NCI-H226 (cell line): Measurements from ENCODE around the gene DCAF10.
"Not testable (repeated sequence)": the region's sequence is repeated elsewhere in the genome, so short reads cannot be mapped to it uniquely, and the experiment has no call there.

ENCODE experiments used
- DNase-seq: peaks from one replicate; pipeline ENCODE4 v3.0.0-alpha.2; 2015

Gene DCAF10

GRCh38 chr9:37870081-37870798 is 69.6 kb downstream of the DCAF10 start:
- DNase-seq, result no peak

GRCh38 chr9:37870799-37871176 is 70.2 kb downstream of the DCAF10 start:
- no peak for DNase-seq

GRCh38 chr9:37873955-37874354 is 73.4 kb downstream of the DCAF10 start:
- no peak for DNase-seq

GRCh38 chr9:37876376-37876775 is 75.8 kb downstream of the DCAF10 start:
- no peak for DNase-seq

- DNase-seq, result no peak
Observed at GRCh38 chr9:37880916-37881479, 80.4 kb downstream of the DCAF10 start.

- DNase-seq, result not testable (repeated sequence)
Observed at GRCh38 chr9:37887977-37888583, 87.5 kb downstream of the DCAF10 start.

- no peak for DNase-seq
Observed at GRCh38 chr9:37889536-37889935, 88.9 kb downstream of the DCAF10 start.

GRCh38 chr9:37891042-37891441 is 90.4 kb downstream of the DCAF10 start:
- DNase-seq, result not testable (repeated sequence)

- no peak for DNase-seq
Observed at GRCh38 chr9:37892063-37892462, 91.5 kb downstream of the DCAF10 start.

- DNase-seq, result no peak
Observed at GRCh38 chr9:37897665-37898064, 97.1 kb downstream of the DCAF10 start.

GRCh38 chr9:37899041-37899440 is 98.4 kb downstream of the DCAF10 start:
- no peak for DNase-seq

- DNase-seq, result no peak
Observed at GRCh38 chr9:37902131-37902530, 101.5 kb downstream of the DCAF10 start.

- DNase-seq, result no peak
Observed at GRCh38 chr9:37902796-37903646, 102.4 kb downstream of the DCAF10 start.

- peak; percentile 73 for DNase-seq
Observed at GRCh38 chr9:37903647-37904444, 103.2 kb downstream of the DCAF10 start, which contains the start of gene SLC25A51. Gene SLC25A51, minus strand, starts transcription at chr9:37904127. Its CDS starts 15,577 bp downstream, at chr9:37888550.

- no peak for DNase-seq
Observed at GRCh38 chr9:37904445-37905130, 104.0 kb downstream of the DCAF10 start.

- DNase-seq, result no peak
Observed at GRCh38 chr9:37905131-37905505, 104.5 kb downstream of the DCAF10 start.

GRCh38 chr9:37905776-37906175 is 105.2 kb downstream of the DCAF10 start:
- no peak for DNase-seq

- DNase-seq, result no peak
Observed at GRCh38 chr9:37906312-37907239, 106.0 kb downstream of the DCAF10 start.

- no peak for DNase-seq
Observed at GRCh38 chr9:37908283-37908682, 107.7 kb downstream of the DCAF10 start.

- DNase-seq, result no peak
Observed at GRCh38 chr9:37908698-37909186, 108.1 kb downstream of the DCAF10 start.

GRCh38 chr9:37909326-37909725 is 108.7 kb downstream of the DCAF10 start:
- DNase-seq, result no peak
